A549 (cell line): Measurements from ENCODE around the gene IGFN1.

ENCODE experiments used
- BHLHE40 ChIP-seq: IDR thresholded peaks from 2 replicates; pipeline ENCODE4 v1.6.1; 2012; ENCODE audit warnings: low read depth, low read length, inconsistent platforms
- CHD2 ChIP-seq: fragments of 150-350 bp; IDR thresholded peaks from 2 replicates; pipeline ENCODE4 v1.6.1; 2014; ENCODE audit warnings: low read length; ENCODE audit not compliant: partially characterized antibody
- MAFK ChIP-seq: fragments of 450-650 bp; IDR thresholded peaks from 2 replicates; pipeline ENCODE4 v1.6.1; 2014; ENCODE audit not compliant: partially characterized antibody
- MYC ChIP-seq: IDR thresholded peaks from 2 replicates; pipeline ENCODE4 v1.6.1; 2012; ENCODE audit warnings: mild to moderate bottlenecking, inconsistent platforms, low read length, improper control_type of control experiment, borderline replicate concordance
- POLR2A ChIP-seq: IDR thresholded peaks from 2 replicates; pipeline ENCODE4 v1.6.1; 2012; ENCODE audit warnings: mild to moderate bottlenecking, low read length
- RARB ChIP-seq: fragments of 250-450 bp; sonication (Bioruptor Pico); IDR thresholded peaks from 2 replicates; pipeline ENCODE4 v1.8.0; 2021; ENCODE audit warnings: mild to moderate bottlenecking, moderate library complexity
- TF ChIP-seq, protein P1 (sequence below): fragments of >200 bp; sonication (Bioruptor Twin); formaldehyde crosslinking; IDR thresholded peaks from 3 replicates; pipeline ENCODE4 v1.5.1; 2016
- TF ChIP-seq, protein P2 (sequence below): IDR thresholded peaks from 2 replicates; pipeline ENCODE4 v1.6.1; 2012
- TF ChIP-seq, protein P3 (sequence below): fragments of 450-650 bp; IDR thresholded peaks from 2 replicates; pipeline ENCODE4 v1.6.1; 2014; ENCODE audit warnings: antibody characterized with exemption

DNA sequence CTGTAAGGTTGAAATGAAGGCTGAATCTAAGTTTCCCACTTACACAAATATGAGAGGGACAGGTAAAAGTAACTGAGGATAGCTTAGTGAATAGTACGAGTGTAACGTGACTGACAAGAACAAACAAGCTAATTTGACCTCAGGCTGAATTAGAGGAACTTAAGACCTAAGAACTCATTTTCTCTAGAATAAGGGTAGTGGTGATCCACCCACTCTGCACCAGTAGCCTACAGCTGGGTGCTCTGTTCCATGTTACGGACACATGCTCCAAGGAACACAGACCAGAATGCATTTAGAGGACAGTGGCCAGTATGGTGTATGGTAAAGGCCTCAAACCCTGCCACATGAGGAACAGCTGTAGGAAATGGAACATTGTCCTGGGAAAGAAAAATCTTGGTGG, 21.4 kb upstream of the IGFN1 start:
- TF ChIP-seq, protein P1, sequence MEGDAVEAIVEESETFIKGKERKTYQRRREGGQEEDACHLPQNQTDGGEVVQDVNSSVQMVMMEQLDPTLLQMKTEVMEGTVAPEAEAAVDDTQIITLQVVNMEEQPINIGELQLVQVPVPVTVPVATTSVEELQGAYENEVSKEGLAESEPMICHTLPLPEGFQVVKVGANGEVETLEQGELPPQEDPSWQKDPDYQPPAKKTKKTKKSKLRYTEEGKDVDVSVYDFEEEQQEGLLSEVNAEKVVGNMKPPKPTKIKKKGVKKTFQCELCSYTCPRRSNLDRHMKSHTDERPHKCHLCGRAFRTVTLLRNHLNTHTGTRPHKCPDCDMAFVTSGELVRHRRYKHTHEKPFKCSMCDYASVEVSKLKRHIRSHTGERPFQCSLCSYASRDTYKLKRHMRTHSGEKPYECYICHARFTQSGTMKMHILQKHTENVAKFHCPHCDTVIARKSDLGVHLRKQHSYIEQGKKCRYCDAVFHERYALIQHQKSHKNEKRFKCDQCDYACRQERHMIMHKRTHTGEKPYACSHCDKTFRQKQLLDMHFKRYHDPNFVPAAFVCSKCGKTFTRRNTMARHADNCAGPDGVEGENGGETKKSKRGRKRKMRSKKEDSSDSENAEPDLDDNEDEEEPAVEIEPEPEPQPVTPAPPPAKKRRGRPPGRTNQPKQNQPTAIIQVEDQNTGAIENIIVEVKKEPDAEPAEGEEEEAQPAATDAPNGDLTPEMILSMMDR, result no peak
- TF ChIP-seq MAFK, result no peak
- TF ChIP-seq, protein P2, sequence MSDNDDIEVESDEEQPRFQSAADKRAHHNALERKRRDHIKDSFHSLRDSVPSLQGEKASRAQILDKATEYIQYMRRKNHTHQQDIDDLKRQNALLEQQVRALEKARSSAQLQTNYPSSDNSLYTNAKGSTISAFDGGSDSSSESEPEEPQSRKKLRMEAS, result no peak
- TF ChIP-seq BHLHE40, result no peak
- TF ChIP-seq RARB (CRISPR knock-in tag), result no peak
- TF ChIP-seq POLR2A, result no peak
- TF ChIP-seq, protein P3, sequence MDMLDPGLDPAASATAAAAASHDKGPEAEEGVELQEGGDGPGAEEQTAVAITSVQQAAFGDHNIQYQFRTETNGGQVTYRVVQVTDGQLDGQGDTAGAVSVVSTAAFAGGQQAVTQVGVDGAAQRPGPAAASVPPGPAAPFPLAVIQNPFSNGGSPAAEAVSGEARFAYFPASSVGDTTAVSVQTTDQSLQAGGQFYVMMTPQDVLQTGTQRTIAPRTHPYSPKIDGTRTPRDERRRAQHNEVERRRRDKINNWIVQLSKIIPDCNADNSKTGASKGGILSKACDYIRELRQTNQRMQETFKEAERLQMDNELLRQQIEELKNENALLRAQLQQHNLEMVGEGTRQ, result no peak
- TF ChIP-seq MYC, result no peak
- no peak for TF ChIP-seq CHD2
